WERI-Rb-1 (cell line): ENCODE results near the gene TMEM81.

Experiments used
- DNase-seq: peaks from one replicate; pipeline ENCODE4 v3.0.0-alpha.2; 2020
- H3K27ac ChIP-seq: fragments of 250-450 bp; sonication (Bioruptor Pico); 2 replicates; pipeline ENCODE4 v1.5.1; 2020; ENCODE audit warnings: mild to moderate bottlenecking, moderate library complexity
- H3K27me3 ChIP-seq: fragments of 250-450 bp; sonication (Bioruptor Pico); 2 replicates; pipeline ENCODE4 v1.5.1; 2021; ENCODE audit warnings: mild to moderate bottlenecking, low read depth, moderate library complexity; ENCODE audit not compliant: insufficient read depth, severe bottlenecking
- H3K36me3 ChIP-seq: fragments of 250-450 bp; sonication (Bioruptor Pico); 2 replicates; pipeline ENCODE4 v1.5.1; 2020; ENCODE audit warnings: mild to moderate bottlenecking, moderate library complexity
- H3K4me3 ChIP-seq: 2 replicates; pipeline ENCODE4 v1.5.1; 2011; ENCODE audit warnings: low read depth, mild to moderate bottlenecking, control low read depth, low read length
- H3K9me3 ChIP-seq: fragments of 250-450 bp; sonication (Bioruptor Pico); 2 replicates; pipeline ENCODE4 v1.5.1; 2021; ENCODE audit warnings: mild to moderate bottlenecking, moderate library complexity; ENCODE audit not compliant: severe bottlenecking
- TF ChIP-seq, protein P1 (sequence below): IDR thresholded peaks from 2 replicates; pipeline ENCODE4 v1.5.1; 2011; ENCODE audit warnings: low read depth, mild to moderate bottlenecking, control low read depth, inconsistent platforms, low read length

The TMEM81 gene

DNA sequence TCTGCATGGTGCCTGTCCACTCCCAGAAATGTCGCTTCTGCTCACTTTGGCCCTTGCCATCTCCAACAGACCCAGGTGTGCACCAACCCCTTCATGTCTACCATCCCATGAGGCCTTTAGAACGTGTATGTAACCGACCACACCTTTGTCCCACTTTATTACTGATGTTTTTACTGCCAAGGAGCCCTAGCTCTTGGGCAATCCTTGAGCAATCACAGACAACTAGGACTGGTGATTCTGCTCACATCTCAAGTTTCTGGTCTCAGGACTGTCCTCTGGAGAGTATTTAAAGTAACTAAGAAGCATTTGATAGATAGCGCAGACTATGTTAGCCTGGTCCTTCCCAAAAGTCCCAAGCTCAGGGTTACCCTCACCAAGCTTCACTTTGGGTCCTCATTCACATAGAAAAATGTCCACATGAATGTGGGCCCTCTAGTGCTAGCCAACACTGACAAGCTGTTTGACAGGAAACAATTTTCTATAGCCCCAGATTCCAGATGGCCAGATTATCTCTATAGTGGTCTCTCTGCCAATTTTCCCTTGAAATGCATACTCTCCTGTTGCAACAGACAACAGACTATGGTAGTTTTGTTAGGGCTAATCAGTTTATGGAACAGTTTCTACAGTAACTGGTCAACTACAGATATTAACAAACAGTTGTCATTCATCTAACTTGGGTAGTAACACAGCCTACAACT is 6.9 kb upstream of the TMEM81 start:
- no peak overlapping the region for H3K27ac ChIP-seq
- TF ChIP-seq, protein P1, sequence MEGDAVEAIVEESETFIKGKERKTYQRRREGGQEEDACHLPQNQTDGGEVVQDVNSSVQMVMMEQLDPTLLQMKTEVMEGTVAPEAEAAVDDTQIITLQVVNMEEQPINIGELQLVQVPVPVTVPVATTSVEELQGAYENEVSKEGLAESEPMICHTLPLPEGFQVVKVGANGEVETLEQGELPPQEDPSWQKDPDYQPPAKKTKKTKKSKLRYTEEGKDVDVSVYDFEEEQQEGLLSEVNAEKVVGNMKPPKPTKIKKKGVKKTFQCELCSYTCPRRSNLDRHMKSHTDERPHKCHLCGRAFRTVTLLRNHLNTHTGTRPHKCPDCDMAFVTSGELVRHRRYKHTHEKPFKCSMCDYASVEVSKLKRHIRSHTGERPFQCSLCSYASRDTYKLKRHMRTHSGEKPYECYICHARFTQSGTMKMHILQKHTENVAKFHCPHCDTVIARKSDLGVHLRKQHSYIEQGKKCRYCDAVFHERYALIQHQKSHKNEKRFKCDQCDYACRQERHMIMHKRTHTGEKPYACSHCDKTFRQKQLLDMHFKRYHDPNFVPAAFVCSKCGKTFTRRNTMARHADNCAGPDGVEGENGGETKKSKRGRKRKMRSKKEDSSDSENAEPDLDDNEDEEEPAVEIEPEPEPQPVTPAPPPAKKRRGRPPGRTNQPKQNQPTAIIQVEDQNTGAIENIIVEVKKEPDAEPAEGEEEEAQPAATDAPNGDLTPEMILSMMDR, result no peak
- DNase-seq, result no peak
- H3K4me3 ChIP-seq, result no peak overlapping the region
- H3K9me3 ChIP-seq, result no peaks in the 10 kb centered on the region
- no peaks in the 10 kb centered on the region for H3K27me3 ChIP-seq
- H3K36me3 ChIP-seq, result peaks cover 94% of the 10 kb centered on the region

GRCh38 chr1:205088341-205088740 is 4.1 kb upstream of the TMEM81 start:
- H3K36me3 ChIP-seq, result peaks cover 83% of the 10 kb centered on the region

GRCh38 chr1:205082431-205082830 is 1.8 kb downstream of the TMEM81 start:
- Histone ChIP-seq H3K4me3 (no peak overlapping the region), H3K27me3 (no peaks in the 10 kb centered on the region), H3K36me3 (peaks cover 28% of the 10 kb centered on the region), H3K9me3 (no peaks in the 10 kb centered on the region), H3K27ac (no peak overlapping the region)
- DNase-seq, result peak; percentile 64
- TF ChIP-seq, protein P1, result no peak

More at GRCh38 chr1:205088341-205088740, 4.1 kb upstream of the TMEM81 start:
- no peak for DNase-seq
- H3K4me3 ChIP-seq, result no peak overlapping the region
- no peaks in the 10 kb centered on the region for H3K27me3 ChIP-seq
- no peaks in the 10 kb centered on the region for H3K9me3 ChIP-seq
- TF ChIP-seq, protein P1, result no peak
- H3K27ac ChIP-seq, result no peak overlapping the region

- H3K27ac ChIP-seq, result no peak overlapping the region
- no peaks in the 10 kb centered on the region for H3K36me3 ChIP-seq
- TF ChIP-seq, protein P1, result no peak
- no peaks in the 10 kb centered on the region for H3K27me3 ChIP-seq
- no peak overlapping the region for H3K4me3 ChIP-seq
- DNase-seq, result no peak
- H3K9me3 ChIP-seq, result no peaks in the 10 kb centered on the region
These were observed 6.3 kb downstream of the TMEM81 start for GRCh38 chr1:205077934-205078311.

DNA sequence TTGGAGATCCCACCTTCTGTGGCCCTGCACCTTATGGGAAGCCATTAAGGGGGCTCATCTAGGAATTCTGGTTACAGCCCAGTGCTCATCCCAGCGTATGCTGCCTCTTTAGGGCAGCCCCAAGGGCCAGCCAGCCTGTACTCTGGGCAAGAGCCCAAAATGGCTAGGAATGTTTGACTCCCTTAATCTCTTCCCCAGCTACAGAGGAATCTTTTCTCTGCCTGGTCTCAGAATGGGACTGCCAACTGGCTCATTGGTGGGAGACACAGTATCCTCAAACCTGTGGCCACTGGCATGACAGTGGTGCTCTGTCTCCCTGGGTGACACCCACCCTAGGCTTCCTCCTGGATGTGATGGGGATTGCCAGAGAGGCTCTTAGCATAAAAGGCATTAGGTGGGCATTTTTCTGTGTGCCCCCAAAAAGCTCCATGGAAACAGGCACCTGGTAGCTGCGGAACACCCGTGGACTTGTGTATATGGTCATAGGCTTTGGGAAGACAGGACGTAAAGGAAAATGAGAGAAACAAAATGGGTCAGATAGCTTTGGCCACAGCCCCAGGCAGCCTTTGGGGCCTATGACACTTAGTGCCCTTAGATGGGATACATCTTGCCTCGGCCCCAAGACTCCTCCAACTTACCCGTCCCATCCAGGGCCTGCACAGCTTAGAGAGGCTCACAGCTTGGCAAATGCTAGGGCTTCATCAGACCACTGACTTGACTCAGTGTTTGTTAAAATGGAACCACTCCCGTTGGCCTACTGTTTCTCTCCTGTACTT is 6.9 kb downstream of the TMEM81 start:
- Histone ChIP-seq H3K9me3 (no peaks in the 10 kb centered on the region), H3K4me3 (no peak overlapping the region), H3K27ac (no peak overlapping the region), H3K27me3 (no peaks in the 10 kb centered on the region), H3K36me3 (no peaks in the 10 kb centered on the region)
- TF ChIP-seq, protein P1, result no peak
- no peak for DNase-seq
